Epithelial cell of prostate (primary cell): ENCODE measurements around the gene DPP9.

Source experiments
- DNase-seq: peaks from one replicate; pipeline ENCODE4 v3.0.0-alpha.2; 2011; ENCODE audit warnings: low read depth, low spot score
- H3K27ac ChIP-seq: fragments of 450-650 bp; 2 replicates; pipeline ENCODE4 v1.5.1; 2017; ENCODE audit warnings: mild to moderate bottlenecking

The DPP9 gene

GRCh38 chr19:4664642-4665041 is 59.0 kb downstream of the DPP9 start:
- DNase-seq = no peak
- H3K27ac ChIP-seq = no peak overlapping the region

DNA sequence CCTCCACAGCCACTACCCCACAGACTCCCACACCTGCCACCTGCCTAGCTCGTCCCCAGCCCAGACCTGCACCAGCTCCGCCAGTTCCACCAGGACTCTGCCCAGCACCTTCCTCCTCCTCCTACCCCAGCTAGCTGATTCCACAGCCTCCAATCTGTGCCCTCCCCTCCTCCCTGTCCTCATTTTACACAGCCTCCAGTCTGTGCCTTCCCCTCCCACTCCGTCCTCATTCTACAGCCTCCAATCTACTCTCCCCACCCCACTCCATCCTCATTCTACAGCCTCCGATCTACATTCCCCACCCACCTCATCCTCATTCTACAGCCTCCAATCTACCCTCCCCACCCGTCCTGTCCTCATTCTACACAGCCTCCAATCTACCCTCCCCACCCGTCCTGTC is 60.8 kb downstream of the DPP9 start:
- no peak overlapping the region for H3K27ac ChIP-seq
- DNase-seq = no peak

- no peak for DNase-seq
- no peak overlapping the region for H3K27ac ChIP-seq
These were observed 61.5 kb downstream of the DPP9 start for GRCh38 chr19:4662020-4662695.

GRCh38 chr19:4660993-4661392 is 62.6 kb downstream of the DPP9 start:
- DNase-seq = no peak
- H3K27ac ChIP-seq = no peak overlapping the region

- no peak for DNase-seq
- no peak overlapping the region for H3K27ac ChIP-seq
These were observed 63.4 kb downstream of the DPP9 start for GRCh38 chr19:4660181-4660791.

- DNase-seq = no peak
- no peak overlapping the region for H3K27ac ChIP-seq
These were observed 65.8 kb downstream of the DPP9 start for GRCh38 chr19:4657835-4658234.

DNA sequence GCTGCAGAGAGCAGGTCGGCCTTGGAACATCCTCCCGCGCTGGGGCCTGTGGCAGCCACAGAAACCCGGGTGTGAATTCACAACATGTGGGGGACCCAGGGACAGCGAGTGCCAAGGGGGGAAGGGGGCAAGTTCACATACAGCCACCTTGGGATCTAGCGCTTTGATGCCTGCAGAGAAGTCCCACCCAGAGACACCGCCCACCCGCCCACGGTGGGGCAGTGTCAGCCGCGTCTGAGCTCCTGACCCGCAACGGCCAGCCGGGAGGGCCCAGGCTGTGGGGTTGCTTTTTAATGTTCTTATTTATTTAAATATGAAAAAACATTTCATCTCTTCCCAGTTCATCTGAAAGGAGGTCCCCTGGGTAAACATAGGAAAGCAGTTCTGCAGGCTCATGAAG is 66.4 kb downstream of the DPP9 start:
- no peak for DNase-seq
- no peak overlapping the region for H3K27ac ChIP-seq

DNA sequence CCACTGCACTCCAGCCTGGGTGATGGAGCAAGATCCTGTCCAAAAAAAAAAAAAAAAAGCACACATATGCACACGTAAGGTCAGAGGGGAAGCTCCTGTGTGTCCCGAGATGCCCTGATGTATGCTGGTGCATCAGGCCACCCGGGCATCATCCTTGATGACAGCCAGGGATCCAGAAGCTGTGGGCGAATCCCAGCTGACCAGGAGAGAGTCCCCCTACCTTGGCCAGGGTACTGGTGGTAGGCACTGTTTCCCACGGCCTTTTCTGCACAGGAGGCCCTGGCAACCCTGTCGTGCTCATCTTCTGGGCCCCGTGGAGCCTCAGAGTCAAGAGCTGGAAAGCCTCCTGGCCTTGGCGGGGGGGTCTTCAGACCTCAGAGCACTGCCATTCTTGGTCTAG is 67.5 kb downstream of the DPP9 start:
- DNase-seq = no peak
- H3K27ac ChIP-seq = no peak overlapping the region

DNA sequence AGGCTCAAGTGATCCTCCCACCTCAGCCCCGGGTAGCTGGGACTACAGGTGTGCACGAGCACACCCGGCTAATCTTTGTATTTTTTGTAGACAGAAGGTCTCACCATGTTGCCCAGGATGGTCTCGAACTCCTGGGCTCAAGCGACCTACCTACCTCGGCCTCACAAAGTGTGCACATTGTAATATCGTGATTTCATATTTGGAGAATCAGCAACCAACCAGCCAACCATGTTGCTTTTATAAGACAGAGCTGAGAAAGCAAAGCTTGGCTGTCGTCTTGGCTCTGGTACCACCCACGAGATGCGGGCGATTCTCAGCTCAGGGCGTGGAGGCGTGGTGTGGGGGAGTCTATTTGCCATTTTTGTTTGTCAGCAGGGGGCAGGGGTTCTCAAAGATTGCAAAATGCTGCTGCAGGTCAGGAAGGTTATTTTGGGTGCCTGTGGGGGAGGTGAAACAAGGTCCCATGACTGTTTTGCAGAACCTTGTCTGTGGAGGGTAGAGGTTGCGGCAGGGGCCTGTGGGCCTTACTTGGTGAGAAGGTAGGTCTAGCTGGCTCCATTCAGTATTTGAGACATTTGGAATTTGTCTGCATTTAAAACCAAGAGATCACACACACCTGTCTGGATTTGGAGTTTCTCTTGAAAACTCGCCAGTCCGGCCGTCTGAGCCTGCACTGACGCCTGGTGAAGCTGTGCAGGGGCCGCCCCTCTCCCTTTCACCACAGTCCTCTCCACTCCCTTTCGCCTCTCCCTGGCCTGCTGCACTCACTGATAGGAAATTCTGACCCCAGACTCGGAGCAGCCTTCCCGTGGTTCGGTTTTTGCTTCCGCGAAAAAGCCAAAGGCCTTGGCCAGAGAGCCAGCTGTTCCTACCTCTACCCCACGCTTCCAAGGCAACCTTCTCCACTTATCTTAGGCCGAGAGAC is 68.9 kb downstream of the DPP9 start:
- DNase-seq = no peak
- no peak overlapping the region for H3K27ac ChIP-seq

- no peak overlapping the region for H3K27ac ChIP-seq
- DNase-seq = no peak
These were observed 69.7 kb downstream of the DPP9 start for GRCh38 chr19:4653793-4654436.

- no peak for DNase-seq
These were observed 71.6 kb downstream of the DPP9 start for GRCh38 chr19:4652075-4652474.

GRCh38 chr19:4650159-4650558 is 73.5 kb downstream of the DPP9 start:
- no peak overlapping the region for H3K27ac ChIP-seq
- no peak for DNase-seq

More at GRCh38 chr19:4652075-4652474, 71.6 kb downstream of the DPP9 start:
- no peak overlapping the region for H3K27ac ChIP-seq

DNA sequence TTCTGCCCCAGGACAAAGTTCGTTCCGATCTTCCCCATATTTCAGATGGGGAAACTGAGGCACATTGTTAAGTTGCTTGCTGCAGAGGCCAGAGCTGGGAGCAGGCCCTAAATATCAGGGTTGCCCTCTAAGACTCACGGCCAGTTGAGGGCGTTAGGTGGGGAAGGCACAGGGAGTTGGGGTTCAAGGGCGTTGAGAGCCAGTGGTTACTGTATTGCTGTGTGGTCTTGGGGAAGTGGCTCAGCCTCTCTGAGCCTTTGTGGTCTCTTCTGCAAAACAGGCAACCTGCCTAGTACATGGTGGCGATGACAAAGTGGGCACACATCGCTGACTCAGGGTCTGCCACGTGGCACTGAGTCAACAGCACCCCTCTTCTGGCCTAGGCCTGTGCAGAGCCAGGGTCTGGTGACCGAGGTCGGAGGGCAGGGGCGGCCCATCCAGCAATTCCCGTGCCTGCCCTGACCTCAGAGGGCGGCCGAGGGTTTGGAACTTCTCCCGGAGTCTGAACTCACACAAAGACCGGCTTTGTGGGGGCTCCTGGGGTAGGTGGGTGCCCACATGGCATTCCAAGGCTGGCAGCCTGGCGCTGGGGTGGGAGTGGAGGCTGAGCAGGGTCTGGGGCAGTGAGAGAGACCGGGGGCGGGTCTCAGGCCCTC is 74.1 kb downstream of the DPP9 start:
- DNase-seq = no peak
- H3K27ac ChIP-seq = no peak overlapping the region

- H3K27ac ChIP-seq = no peak overlapping the region
- no peak for DNase-seq
These were observed 75.7 kb downstream of the DPP9 start for GRCh38 chr19:4647676-4648644.

- no peak for DNase-seq
- H3K27ac ChIP-seq = no peak overlapping the region
These were observed 77.9 kb downstream of the DPP9 start for GRCh38 chr19:4645718-4646117.

DNA sequence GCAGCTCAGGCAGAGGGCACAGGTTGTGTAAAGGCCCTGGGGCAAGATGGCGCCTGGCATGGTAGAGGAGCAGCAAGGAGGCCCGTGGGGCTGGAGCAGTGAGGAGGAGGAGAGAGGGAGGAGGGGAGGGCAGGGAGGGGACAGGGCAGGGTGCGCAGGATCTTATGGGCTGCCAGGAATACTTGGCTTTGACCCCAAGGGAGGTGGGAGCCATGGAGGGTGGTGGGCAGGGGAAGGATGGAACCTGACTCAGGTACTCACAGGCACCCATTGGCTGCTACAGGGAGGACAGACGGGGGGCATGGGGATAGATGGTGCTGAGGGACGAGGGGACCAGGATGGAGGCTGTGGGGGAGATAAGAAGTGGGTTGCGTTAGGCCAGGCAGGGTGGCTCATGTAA is 81.0 kb downstream of the DPP9 start:
- DNase-seq = no peak

GRCh38 chr19:4641132-4641531 is 82.5 kb downstream of the DPP9 start:
- no peak for DNase-seq
- no peak overlapping the region for H3K27ac ChIP-seq

More for the DNA sequence above, 81.0 kb downstream of the DPP9 start:
- no peak overlapping the region for H3K27ac ChIP-seq

DNA sequence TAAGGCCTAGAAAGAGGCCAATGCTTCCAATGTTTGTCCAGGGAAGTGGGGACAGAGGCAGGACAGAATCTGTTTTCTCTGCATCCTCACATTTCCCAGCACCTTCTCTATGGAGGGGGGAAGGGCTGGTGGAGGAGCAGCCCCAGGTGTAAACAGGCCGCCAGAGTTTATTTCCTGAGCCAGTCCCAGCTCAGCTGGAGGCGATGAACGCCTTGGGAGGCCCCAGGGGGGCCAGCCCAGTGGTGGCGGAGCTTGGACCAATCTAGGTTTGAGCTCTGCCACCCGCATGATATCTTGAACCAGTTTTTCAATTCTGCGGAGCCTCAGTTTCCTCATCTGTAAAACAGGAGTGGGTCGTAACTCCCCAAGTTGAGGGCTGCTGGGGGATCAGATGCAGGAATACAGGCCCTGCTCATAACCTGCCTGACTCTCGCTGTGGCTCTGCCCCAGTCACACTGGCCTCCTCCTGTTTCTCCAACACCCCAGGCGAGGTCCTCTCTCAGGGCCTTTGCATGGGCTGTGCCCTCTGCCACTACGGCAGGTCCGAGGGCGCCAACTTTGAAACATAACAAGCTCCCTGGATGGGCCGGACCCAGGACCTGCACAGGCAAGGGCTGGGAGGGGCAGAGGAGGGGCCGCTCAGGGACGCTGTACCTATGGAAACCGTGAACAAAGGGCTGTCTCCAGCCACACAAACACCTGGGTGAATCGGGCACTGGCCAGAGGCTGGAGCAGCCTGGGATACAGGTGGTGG is 83.2 kb downstream of the DPP9 start:
- no peak for DNase-seq
- H3K27ac ChIP-seq = no peak overlapping the region
